Esophagus muscularis mucosa (tissue), 4 donors: Measurements from ENCODE around the gene PCDHA8. TPM values are rescaled to one million over a fixed set of nuclear protein-coding genes. Genes with fewer than 3 reads are reported as not detected.
"Not testable (repeated sequence)": the region's sequence is repeated elsewhere in the genome, so short reads cannot be mapped to it uniquely, and the experiment has no call there.

Source experiments
- DNase-seq: peaks from one replicate; pipeline ENCODE4 v3.0.0-alpha.2; 2017; ENCODE audit errors: extremely low spot score
- H3K27ac ChIP-seq, 4 donors: fragments of 200-600 bp; sonication (generic); replicated peaks in 1 of 4; 1 replicate in 3 of 4; 2 replicates in 1 of 4; pipeline ENCODE4 v1.5.1; 2016 to 2019; ENCODE audit warnings: mild to moderate bottlenecking in 1 of 4
- H3K27me3 ChIP-seq, 4 donors: fragments of 200-600 bp; sonication (generic); one replicate each; pipeline versions ENCODE4 v1.5.1 to v1.6.0; 2016 to 2019
- H3K36me3 ChIP-seq, 4 donors: fragments of 200-600 bp; sonication (generic); one replicate each; pipeline ENCODE4 v1.5.1; 2016 to 2019
- H3K4me1 ChIP-seq, 4 donors: fragments of 200-600 bp; sonication (generic); one replicate each; pipeline ENCODE4 v1.5.1; 2016 to 2019
- H3K4me3 ChIP-seq, 4 donors: fragments of 200-600 bp; sonication (generic); 1 replicate in 2 of 4; 2 replicates in 2 of 4; pipeline ENCODE4 v1.5.1; 2016 to 2019; ENCODE audit warnings: mild to moderate bottlenecking in 4 of 4, moderate library complexity in 1 of 4
- H3K9me3 ChIP-seq, 4 donors: fragments of 200-600 bp; sonication (generic); 1 replicate in 3 of 4; 2 replicates in 1 of 4; pipeline ENCODE4 v1.5.1; 2016 to 2019
- CTCF ChIP-seq, 3 experiments: fragments of 200-600 bp in 2 of 3; fragments of 450-650 bp in 1 of 3; sonication (generic) in 2 of 3; IDR thresholded peaks; one replicate each; pipeline ENCODE4 v1.5.1; 2017 to 2019; ENCODE audit warnings: antibody characterized with exemption in 3 of 3, mild to moderate bottlenecking in 2 of 3, moderate library complexity in 1 of 3
- EP300 ChIP-seq: sonication (generic); formaldehyde crosslinking; IDR thresholded peaks from one replicate; pipeline ENCODE4 v1.6.1; 2017; ENCODE audit warnings: antibody characterized with exemption
- POLR2A ChIP-seq: fragments of 450-650 bp; IDR thresholded peaks from one replicate; pipeline ENCODE4 v1.6.1; 2017; ENCODE audit warnings: antibody characterized with exemption, moderate library complexity, mild to moderate bottlenecking, low read depth
- POLR2AphosphoS5 ChIP-seq, 2 donors: sonication (generic); formaldehyde crosslinking; IDR thresholded peaks; one replicate each; pipeline ENCODE4 v1.6.1; 2017; ENCODE audit warnings: antibody characterized with exemption in 2 of 2
- WGBS: methylation state at CpG from one replicate; pipeline ENCODE4 v1.1.5; 2018; 5-methylcytosine and 5-hydroxymethylcytosine counted together
- intact Hi-C: fragments of 100-400 bp; cut with DNase I; formaldehyde crosslinking; loops from one replicate; pipeline ENCODE4 v1.15.1; 2023
- total RNA-seq, 4 donors: library from RNA; depleted of rRNA; stranded (reverse); fragments of >200 nt; gene quantifications; one replicate each; pipeline versions ENCODE4 v1.1.0 to v1.2.1, GENCODE V29; 2016

The PCDHA8 gene
- total RNA-seq, 4 donors from 2014 or later = 0.29 to 0.83 TPM; not detected in 2

GRCh38 chr5:140823475-140823874 lies 17.5 kb upstream of the PCDHA8 start:
- no peak for DNase-seq
- Histone ChIP-seq H3K9me3 (peaks cover 0 to 41% (median 28%) of the 10 kb centered on the region in 4 donors), H3K36me3 (no peaks in the 10 kb centered on the region), H3K27ac (no peak overlapping the region), H3K27me3 (peaks cover 0 to 63% (median 12%) of the 10 kb centered on the region in 4 donors), H3K4me1 (no peaks in the 10 kb centered on the region), H3K4me3 (no peak overlapping the region)
- intact Hi-C loops = no loop called here
- TF ChIP-seq POLR2AphosphoS5 (IDR thresholded peaks at IDR 0.05) (no peak), CTCF (IDR thresholded peaks at IDR 0.05) (no peak), EP300 (no peak), POLR2A (no peak)
- 80% methylated on average over 1 of the region's 38 CpGs for WGBS

DNA sequence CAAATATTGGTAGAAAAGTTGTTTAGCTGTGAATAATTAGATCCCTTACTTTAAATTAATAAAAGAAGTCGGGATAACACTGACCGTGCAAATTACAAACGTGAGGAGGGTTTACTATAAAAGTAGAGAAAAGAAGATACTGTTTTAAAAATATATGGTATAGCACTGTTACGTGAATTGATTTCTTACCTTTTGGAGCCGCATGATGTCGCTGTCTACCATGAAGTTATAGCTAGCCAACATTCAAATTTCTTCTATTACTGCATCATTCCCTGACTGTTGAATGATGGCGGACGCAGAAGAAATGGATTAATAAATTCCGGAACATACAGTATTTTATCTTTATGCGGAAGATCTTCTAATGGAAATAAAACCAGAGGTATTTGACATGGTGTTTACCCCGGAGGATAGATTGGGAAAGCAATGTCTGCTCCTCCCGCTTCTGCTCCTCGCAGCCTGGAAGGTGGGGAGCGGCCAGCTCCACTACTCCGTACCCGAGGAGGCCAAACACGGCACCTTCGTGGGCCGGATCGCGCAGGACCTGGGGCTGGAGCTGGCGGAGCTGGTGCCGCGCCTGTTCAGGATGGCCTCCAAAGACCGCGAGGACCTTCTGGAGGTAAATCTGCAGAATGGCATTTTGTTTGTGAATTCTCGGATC lies 13.2 kb upstream of the PCDHA8 start, which contains the start of gene PCDHA6:
Gene PCDHA6, plus strand, starts transcription at position 257 of the 658 bp plus-strand sequence. Its CDS starts 132 bp downstream, at position 389.
- Histone ChIP-seq H3K9me3 (peaks cover 0 to 45% (median 36%) of the 10 kb centered on the region in 4 donors), H3K4me3 (peak within 1 kb of the TSS; percentile 1 to 48 (median 20)), H3K27ac (no peak within 1 kb of the TSS), H3K4me1 (no peaks in the 10 kb centered on the region), H3K27me3 (peaks cover 0 to 75% (median 11%) of the 10 kb centered on the region in 4 donors), H3K36me3 (no peaks in the 10 kb centered on the region)
- intact Hi-C loops = no loop called here
- TF ChIP-seq CTCF (IDR thresholded peaks at IDR 0.05) = peak in 1 of 3 experiments; percentile 12
- TF ChIP-seq POLR2AphosphoS5 (IDR thresholded peaks at IDR 0.05) = no peak
- TF ChIP-seq POLR2A = no peak
- no peak for TF ChIP-seq EP300
- no peak for DNase-seq
- WGBS = 17% methylated on average over 26 of the region's 27 CpGs

DNA sequence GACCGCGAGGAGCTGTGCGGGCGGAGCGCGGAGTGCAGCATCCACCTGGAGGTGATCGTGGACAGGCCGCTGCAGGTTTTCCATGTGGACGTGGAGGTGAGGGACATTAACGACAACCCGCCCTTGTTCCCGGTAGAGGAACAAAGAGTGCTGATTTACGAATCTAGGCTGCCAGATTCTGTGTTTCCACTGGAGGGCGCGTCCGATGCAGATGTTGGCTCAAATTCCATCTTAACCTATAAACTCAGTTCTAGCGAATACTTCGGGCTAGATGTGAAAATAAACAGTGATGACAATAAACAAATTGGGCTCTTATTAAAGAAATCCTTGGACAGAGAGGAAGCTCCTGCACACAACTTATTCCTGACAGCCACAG lies 12.6 kb upstream of the PCDHA8 start:
- no peaks in the 10 kb centered on the region for H3K36me3 ChIP-seq
- H3K27ac ChIP-seq = no peak overlapping the region
- peaks cover 0 to 40% (median 32%) of the 10 kb centered on the region in 4 donors for H3K9me3 ChIP-seq
- 33% methylated on average over 9 of the region's 18 CpGs for WGBS
- TF ChIP-seq POLR2AphosphoS5 (IDR thresholded peaks at IDR 0.05) = no peak
- TF ChIP-seq POLR2A = no peak
- TF ChIP-seq EP300 = no peak
- TF ChIP-seq CTCF (IDR thresholded peaks at IDR 0.05) = no peak
- no peaks in the 10 kb centered on the region for H3K4me1 ChIP-seq
- peak overlapping the region; percentile 1 to 48 (median 20) for H3K4me3 ChIP-seq
- intact Hi-C loops = no loop called here
- H3K27me3 ChIP-seq = peaks cover 0 to 74% (median 11%) of the 10 kb centered on the region in 4 donors
- no peak for DNase-seq

DNA sequence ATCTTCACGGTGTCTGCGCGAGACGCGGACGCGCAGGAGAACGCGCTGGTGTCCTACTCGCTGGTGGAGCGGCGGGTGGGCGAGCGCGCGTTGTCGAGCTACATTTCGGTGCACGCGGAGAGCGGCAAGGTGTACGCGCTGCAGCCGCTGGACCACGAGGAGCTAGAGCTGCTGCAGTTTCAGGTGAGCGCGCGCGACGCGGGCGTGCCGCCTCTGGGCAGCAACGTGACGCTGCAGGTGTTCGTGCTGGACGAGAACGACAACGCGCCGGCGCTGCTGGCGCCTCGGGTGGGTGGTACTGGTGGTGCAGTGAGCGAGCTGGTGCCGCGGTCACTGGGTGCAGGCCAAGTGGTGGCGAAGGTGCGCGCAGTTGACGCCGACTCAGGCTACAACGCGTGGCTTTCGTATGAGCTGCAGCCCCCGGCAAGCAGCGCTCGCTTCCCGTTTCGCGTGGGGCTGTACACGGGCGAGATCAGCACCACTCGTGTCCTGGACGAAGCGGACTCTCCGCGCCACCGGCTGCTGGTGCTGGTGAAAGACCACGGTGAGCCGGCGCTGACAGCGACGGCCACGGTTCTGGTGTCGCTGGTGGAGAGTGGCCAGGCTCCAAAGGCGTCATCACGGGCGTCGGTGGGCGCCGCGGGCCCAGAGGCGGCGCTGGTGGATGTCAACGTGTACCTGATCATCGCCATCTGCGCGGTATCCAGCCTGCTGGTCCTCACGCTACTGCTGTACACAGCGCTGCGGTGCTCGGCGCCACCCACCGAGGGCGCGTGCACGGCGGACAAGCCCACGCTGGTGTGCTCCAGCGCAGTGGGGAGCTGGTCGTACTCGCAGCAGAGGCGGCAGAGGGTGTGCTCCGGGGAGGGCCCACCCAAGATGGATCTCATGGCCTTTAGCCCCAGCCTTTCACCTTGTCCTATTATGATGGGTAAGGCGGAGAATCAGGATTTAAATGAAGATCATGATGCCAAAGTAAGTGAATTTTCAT lies 11.2 kb upstream of the PCDHA8 start:
- DNase-seq, H3K36me3 ChIP-seq, H3K4me3 ChIP-seq, H3K4me1 ChIP-seq, H3K27ac ChIP-seq, intact Hi-C loops: not testable (repeated sequence)
- WGBS = 42% methylated on average over 82 of the region's 106 CpGs
- Histone ChIP-seq H3K27me3 (peaks cover 0 to 72% (median 16%) of the 10 kb centered on the region in 4 donors), H3K9me3 (peaks cover 0 to 41% (median 36%) of the 10 kb centered on the region in 4 donors)

- Histone ChIP-seq H3K4me1 (no peaks in the 10 kb centered on the region), H3K27ac (no peak within 1 kb of the TSS), H3K36me3 (no peaks in the 10 kb centered on the region), H3K9me3 (peaks cover 0 to 49% (median 42%) of the 10 kb centered on the region in 4 donors), H3K27me3 (peaks cover 0 to 71% (median 7%) of the 10 kb centered on the region in 4 donors), H3K4me3 (peak within 1 kb of the TSS; percentile 11 to 36 (median 22))
- intact Hi-C loops = no loop called here
- DNase-seq = no peak
- TF ChIP-seq EP300 (no peak), POLR2AphosphoS5 (IDR thresholded peaks at IDR 0.05) (no peak), POLR2A (no peak), CTCF (IDR thresholded peaks at IDR 0.05) (no peak)
- WGBS = 12% methylated on average over 8 of the region's 8 CpGs
Observed at GRCh38 chr5:140833993-140834392, 7.0 kb upstream of the PCDHA8 start, which contains the start of gene PCDHA7. PCDHA7 (plus strand) TSS chr5:140834269; CDS start chr5:140834384, 115 bp downstream.

GRCh38 chr5:140834439-140835008 lies 6.5 kb upstream of the PCDHA8 start:
- intact Hi-C loops, H3K27ac ChIP-seq, H3K4me1 ChIP-seq, H3K36me3 ChIP-seq, DNase-seq: not testable (repeated sequence)
- peaks cover 0 to 71% (median 7%) of the 10 kb centered on the region in 4 donors for H3K27me3 ChIP-seq
- WGBS = 28% methylated on average over 25 of the region's 38 CpGs
- H3K4me3 ChIP-seq = peak overlapping the region; percentile 11 to 36 (median 22)
- H3K9me3 ChIP-seq = peaks cover 0 to 43% (median 38%) of the 10 kb centered on the region in 4 donors
